22Rv1 (cell line): ENCODE data around the gene NCKAP1.
"Not testable (repeated sequence)": the region's sequence is repeated elsewhere in the genome, so short reads cannot be mapped to it uniquely, and the experiment has no call there.

Experiments
- ZFX ChIP-seq: fragments of 450-650 bp; IDR thresholded peaks from 2 replicates; pipeline ENCODE4 v1.6.1; 2017; ENCODE audit warnings: antibody characterized with exemption, borderline replicate concordance
- TF ChIP-seq, protein P1 (sequence below): fragments of 450-650 bp; IDR thresholded peaks from 2 replicates; pipeline ENCODE4 v1.5.1; 2017; ENCODE audit warnings: mild to moderate bottlenecking

DNA sequence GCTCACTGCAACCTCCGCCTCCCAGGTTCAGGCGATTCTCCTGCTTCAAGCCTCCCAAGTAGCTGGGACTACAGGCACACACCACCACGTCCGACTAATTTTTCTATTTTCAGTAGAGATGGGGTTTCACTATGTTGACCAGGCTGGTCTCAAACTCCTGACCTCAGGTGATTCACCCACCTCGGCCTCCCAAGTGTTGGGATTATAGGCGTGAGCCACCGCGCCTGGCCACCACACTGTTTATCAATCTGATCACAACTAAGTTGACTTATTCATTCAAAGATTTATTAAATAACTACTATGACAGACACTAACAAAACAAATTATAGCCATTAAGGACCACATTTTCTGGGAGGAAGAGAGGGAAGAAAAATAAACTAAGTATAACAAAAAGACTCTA, 71.9 kb downstream of the NCKAP1 start:
- TF ChIP-seq, protein P1, sequence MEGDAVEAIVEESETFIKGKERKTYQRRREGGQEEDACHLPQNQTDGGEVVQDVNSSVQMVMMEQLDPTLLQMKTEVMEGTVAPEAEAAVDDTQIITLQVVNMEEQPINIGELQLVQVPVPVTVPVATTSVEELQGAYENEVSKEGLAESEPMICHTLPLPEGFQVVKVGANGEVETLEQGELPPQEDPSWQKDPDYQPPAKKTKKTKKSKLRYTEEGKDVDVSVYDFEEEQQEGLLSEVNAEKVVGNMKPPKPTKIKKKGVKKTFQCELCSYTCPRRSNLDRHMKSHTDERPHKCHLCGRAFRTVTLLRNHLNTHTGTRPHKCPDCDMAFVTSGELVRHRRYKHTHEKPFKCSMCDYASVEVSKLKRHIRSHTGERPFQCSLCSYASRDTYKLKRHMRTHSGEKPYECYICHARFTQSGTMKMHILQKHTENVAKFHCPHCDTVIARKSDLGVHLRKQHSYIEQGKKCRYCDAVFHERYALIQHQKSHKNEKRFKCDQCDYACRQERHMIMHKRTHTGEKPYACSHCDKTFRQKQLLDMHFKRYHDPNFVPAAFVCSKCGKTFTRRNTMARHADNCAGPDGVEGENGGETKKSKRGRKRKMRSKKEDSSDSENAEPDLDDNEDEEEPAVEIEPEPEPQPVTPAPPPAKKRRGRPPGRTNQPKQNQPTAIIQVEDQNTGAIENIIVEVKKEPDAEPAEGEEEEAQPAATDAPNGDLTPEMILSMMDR, result not testable (repeated sequence)
- TF ChIP-seq ZFX, result not testable (repeated sequence)
